ENCODE results near the gene CEP170.

Gene CEP170

DNA sequence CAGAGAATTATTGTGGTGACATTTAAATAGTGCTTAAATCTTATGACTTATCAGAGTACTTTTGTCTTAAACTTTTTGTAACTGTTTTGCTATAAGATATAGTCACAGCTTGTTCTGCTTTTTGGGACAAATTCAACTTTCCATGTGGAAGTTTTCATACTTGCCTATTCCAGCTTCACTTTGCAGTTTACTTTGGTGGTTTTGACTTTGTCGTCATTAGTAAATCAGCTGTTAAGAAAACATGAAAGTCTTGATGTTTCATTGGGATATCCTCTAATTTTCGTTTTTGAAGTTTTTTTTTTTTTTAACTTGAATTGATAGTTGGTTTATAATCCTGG lies 32.0 kb upstream of the CEP170 start:
- peak overlapping the region; percentile 46; the same call in 1 of the 2 replicates for H3K27ac ChIP-seq (ENCODE audit: low read depth, low read length)
- peak overlapping the region; percentile 60 for H3K4me2 ChIP-seq (ENCODE audit: low read length)
- H3K36me3 ChIP-seq (ENCODE audit: control insufficient read depth, low read length) = peaks cover 28% of the 10 kb centered on the region
- no peak overlapping the region; the same call in 1 of the 2 replicates for H3K4me3 ChIP-seq (ENCODE audit: low read length)
- no peaks in the 10 kb centered on the region for H4K20me1 ChIP-seq (ENCODE audit: control insufficient read depth, insufficient read depth, low read depth, low read length)
- H3K9me3 ChIP-seq (ENCODE audit: control insufficient read depth, insufficient read depth, low read length) = no peaks in the 10 kb centered on the region
- peaks cover 24% of the 10 kb centered on the region for H3K4me1 ChIP-seq (ENCODE audit: control insufficient read depth, low read length)
- no peaks in the 10 kb centered on the region for H3K79me2 ChIP-seq (ENCODE audit: control insufficient read depth, low read length)
- no peaks in the 10 kb centered on the region for H3K9me2 ChIP-seq (replicated peaks; ENCODE audit: control insufficient read depth, low read length)
- no peaks in the 10 kb centered on the region for H3K27me3 ChIP-seq (ENCODE audit: control insufficient read depth, low read length)
- peaks cover 9% of the 10 kb centered on the region; the same call in 1 of the 2 replicates for H3F3A ChIP-seq (ENCODE audit: control insufficient read depth, insufficient read depth)
- TF ChIP-seq, protein P1, sequence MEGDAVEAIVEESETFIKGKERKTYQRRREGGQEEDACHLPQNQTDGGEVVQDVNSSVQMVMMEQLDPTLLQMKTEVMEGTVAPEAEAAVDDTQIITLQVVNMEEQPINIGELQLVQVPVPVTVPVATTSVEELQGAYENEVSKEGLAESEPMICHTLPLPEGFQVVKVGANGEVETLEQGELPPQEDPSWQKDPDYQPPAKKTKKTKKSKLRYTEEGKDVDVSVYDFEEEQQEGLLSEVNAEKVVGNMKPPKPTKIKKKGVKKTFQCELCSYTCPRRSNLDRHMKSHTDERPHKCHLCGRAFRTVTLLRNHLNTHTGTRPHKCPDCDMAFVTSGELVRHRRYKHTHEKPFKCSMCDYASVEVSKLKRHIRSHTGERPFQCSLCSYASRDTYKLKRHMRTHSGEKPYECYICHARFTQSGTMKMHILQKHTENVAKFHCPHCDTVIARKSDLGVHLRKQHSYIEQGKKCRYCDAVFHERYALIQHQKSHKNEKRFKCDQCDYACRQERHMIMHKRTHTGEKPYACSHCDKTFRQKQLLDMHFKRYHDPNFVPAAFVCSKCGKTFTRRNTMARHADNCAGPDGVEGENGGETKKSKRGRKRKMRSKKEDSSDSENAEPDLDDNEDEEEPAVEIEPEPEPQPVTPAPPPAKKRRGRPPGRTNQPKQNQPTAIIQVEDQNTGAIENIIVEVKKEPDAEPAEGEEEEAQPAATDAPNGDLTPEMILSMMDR (IDR thresholded peaks at IDR 0.05; ENCODE audit: low read depth, low read length, poor library complexity, severe bottlenecking) = no peak
- no peak for TF ChIP-seq EZH2phosphoT487 (IDR thresholded peaks at IDR 0.05; ENCODE audit: borderline replicate concordance, low read length)

DNA sequence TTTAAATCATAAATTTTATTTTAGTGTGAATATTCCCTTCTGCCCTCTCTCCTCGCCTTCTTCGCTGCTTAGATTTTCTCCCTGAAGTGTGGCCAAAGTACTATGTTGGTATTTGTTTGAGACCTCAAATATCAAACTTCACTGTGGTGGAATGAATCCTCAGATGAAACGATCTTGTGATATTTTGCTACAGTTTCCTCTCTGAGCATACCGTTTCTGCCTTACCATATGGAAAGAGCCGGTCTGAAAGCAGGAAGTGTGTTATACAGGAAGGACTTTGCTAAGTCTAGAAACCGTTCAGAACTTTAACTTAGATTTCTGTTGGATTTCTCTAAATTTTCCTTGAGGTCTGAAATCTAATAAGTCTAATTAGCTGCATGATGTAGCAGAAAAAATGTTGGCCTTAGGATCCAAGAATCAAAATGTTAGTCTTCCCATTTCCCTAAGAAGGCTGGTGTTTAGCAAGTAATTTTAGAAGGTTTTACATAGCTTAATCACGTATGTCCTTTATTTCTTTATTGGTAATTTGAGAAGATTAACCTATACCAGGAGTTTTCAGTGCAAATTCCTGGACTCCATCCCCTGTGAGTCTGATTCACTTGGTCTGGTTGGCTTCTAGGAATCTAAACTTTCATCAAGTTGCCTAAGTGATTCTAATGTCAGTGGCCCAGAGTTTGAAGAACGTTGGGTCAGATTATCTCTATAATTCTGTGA lies 31.5 kb upstream of the CEP170 start:
- Histone ChIP-seq H3K9me2 (replicated peaks; ENCODE audit: control insufficient read depth, low read length) (no peaks in the 10 kb centered on the region), H4K20me1 (ENCODE audit: control insufficient read depth, insufficient read depth, low read depth, low read length) (no peaks in the 10 kb centered on the region), H3K4me1 (ENCODE audit: control insufficient read depth, low read length) (peaks cover 24% of the 10 kb centered on the region), H3K9me3 (ENCODE audit: control insufficient read depth, insufficient read depth, low read length) (no peaks in the 10 kb centered on the region), H3K27ac (ENCODE audit: low read depth, low read length) (no peak overlapping the region), H3K79me2 (ENCODE audit: control insufficient read depth, low read length) (no peaks in the 10 kb centered on the region), H3F3A (ENCODE audit: control insufficient read depth, insufficient read depth) (peaks cover 9% of the 10 kb centered on the region; the same call in 1 of the 2 replicates), H3K27me3 (ENCODE audit: control insufficient read depth, low read length) (no peaks in the 10 kb centered on the region), H3K36me3 (ENCODE audit: control insufficient read depth, low read length) (peaks cover 25% of the 10 kb centered on the region), H3K4me2 (ENCODE audit: low read length) (no peak overlapping the region), H3K4me3 (ENCODE audit: low read length) (no peak overlapping the region)
- TF ChIP-seq, protein P1 (IDR thresholded peaks at IDR 0.05; ENCODE audit: low read depth, low read length, poor library complexity, severe bottlenecking) = no peak
- no peak for TF ChIP-seq EZH2phosphoT487 (IDR thresholded peaks at IDR 0.05; ENCODE audit: borderline replicate concordance, low read length)

DNA sequence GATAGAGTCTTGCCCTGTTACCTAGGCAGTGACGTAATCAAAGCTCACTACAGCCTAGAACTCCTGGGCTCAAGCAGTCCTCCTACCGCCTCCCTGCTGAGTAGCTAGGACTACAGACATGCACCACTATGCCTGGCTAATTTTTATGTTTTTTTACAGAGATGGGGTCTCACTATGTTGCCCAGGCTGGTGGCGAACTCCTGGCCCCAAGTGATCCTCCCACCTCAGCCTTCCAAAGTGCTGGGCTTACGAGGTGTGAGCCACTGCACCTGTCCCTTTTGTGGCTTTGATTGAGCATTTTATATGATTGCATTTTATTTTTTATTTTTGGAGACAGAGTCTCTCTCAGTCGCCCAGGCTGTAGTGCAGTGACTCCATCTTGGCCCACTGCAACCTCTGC lies 26.6 kb upstream of the CEP170 start:
- Histone ChIP-seq H3F3A (ENCODE audit: control insufficient read depth, insufficient read depth) (peaks cover under 1% of the 10 kb centered on the region; the same call in 1 of the 2 replicates), H3K79me2 (ENCODE audit: control insufficient read depth, low read length) (no peaks in the 10 kb centered on the region)

More for the DNA sequence above, 26.6 kb upstream of the CEP170 start:
- Histone ChIP-seq H3K9me2 (replicated peaks; ENCODE audit: control insufficient read depth, low read length) (no peaks in the 10 kb centered on the region), H3K36me3 (ENCODE audit: control insufficient read depth, low read length) (peaks cover 15% of the 10 kb centered on the region), H4K20me1 (ENCODE audit: control insufficient read depth, insufficient read depth, low read depth, low read length) (no peaks in the 10 kb centered on the region), H3K9me3 (ENCODE audit: control insufficient read depth, insufficient read depth, low read length) (no peaks in the 10 kb centered on the region), H3K4me3 (ENCODE audit: low read length) (no peak overlapping the region), H3K27ac (ENCODE audit: low read depth, low read length) (no peak overlapping the region), H3K4me1 (ENCODE audit: control insufficient read depth, low read length) (peaks cover 6% of the 10 kb centered on the region), H3K4me2 (ENCODE audit: low read length) (no peak overlapping the region), H3K27me3 (ENCODE audit: control insufficient read depth, low read length) (no peaks in the 10 kb centered on the region)
- TF ChIP-seq, protein P1 (IDR thresholded peaks at IDR 0.05; ENCODE audit: low read depth, low read length, poor library complexity, severe bottlenecking) = no peak
- TF ChIP-seq EZH2phosphoT487 (IDR thresholded peaks at IDR 0.05; ENCODE audit: borderline replicate concordance, low read length) = no peak

Measured in DOHH2 (cell line).